Stomach (tissue), 4 donors: Measurements from ENCODE around the gene UBE2D2.

Experiments
- CTCF ChIP-seq, 7 experiments: fragments of 450-650 bp in 4 of 7; fragments of 200-600 bp in 3 of 7; sonication (generic) in 3 of 7; IDR thresholded peaks; one replicate each; pipeline ENCODE4 v1.5.1; 2016 to 2019; ENCODE audit warnings: antibody characterized with exemption in 7 of 7, control low read depth in 2 of 7, mild to moderate bottlenecking in 1 of 7
- EP300 ChIP-seq: sonication (generic); formaldehyde crosslinking; IDR thresholded peaks from one replicate; pipeline ENCODE4 v1.6.1; 2017; ENCODE audit warnings: antibody characterized with exemption
- POLR2A ChIP-seq, 4 donors: fragments of 450-650 bp; IDR thresholded peaks; one replicate each; pipeline ENCODE4 v1.6.1; 2016; ENCODE audit warnings: antibody characterized with exemption in 4 of 4, control low read depth in 2 of 4, mild to moderate bottlenecking in 1 of 4, moderate library complexity in 1 of 4
- POLR2AphosphoS5 ChIP-seq, 3 donors: sonication (generic); formaldehyde crosslinking; IDR thresholded peaks; one replicate each; pipeline ENCODE4 v1.6.1; 2016; ENCODE audit warnings: antibody characterized with exemption in 3 of 3

- TF ChIP-seq POLR2A (IDR thresholded peaks at IDR 0.05) (no peak), CTCF (IDR thresholded peaks at IDR 0.05) (no peak), POLR2AphosphoS5 (IDR thresholded peaks at IDR 0.05) (peak in 1 of 3 donors; percentile 37), EP300 (no peak)
These were observed 17.6 kb upstream of the UBE2D2 start for GRCh38 chr5:139543423-139543991.
